ENCODE data around the gene HSD17B8. TPM values are rescaled to one million over a fixed set of nuclear protein-coding genes. Genes with fewer than 3 reads are reported as not detected.

Gene HSD17B8
- total RNA-seq, 2 donors from 2014 or later = 35.8 to 36.0 TPM

DNA sequence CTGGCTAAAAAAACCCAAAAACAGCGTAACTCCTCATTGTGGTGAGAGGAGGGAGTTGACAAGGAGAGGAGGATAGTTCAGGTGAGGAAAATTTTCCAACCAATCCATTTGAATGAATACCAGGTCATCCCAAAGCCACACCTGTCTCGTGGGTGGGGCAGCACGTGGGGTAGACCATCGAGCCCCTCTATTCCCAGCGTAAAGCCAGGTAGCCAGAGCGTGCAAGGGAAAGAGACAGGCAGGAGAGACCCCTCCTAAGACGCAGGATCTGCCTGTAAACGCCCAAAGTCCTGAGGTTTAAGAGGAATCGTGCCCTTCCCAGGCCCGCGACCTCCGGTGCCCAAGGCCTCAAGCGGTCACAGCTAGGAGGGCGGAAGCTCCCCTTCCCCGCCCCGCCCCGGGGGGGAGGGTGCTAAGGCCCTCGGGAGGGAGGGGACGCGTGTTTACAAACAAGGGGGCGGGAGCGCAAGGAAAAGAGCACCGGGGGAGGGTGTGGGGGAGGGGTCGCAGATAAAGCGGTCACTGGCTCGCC is 4.7 kb upstream of the HSD17B8 start:
- H3K36me3 Mint-ChIP-seq (ENCODE audit: insufficient read depth in 2 of 2) = peaks cover 26 to 39% of the 10 kb centered on the region in 2 donors

DNA sequence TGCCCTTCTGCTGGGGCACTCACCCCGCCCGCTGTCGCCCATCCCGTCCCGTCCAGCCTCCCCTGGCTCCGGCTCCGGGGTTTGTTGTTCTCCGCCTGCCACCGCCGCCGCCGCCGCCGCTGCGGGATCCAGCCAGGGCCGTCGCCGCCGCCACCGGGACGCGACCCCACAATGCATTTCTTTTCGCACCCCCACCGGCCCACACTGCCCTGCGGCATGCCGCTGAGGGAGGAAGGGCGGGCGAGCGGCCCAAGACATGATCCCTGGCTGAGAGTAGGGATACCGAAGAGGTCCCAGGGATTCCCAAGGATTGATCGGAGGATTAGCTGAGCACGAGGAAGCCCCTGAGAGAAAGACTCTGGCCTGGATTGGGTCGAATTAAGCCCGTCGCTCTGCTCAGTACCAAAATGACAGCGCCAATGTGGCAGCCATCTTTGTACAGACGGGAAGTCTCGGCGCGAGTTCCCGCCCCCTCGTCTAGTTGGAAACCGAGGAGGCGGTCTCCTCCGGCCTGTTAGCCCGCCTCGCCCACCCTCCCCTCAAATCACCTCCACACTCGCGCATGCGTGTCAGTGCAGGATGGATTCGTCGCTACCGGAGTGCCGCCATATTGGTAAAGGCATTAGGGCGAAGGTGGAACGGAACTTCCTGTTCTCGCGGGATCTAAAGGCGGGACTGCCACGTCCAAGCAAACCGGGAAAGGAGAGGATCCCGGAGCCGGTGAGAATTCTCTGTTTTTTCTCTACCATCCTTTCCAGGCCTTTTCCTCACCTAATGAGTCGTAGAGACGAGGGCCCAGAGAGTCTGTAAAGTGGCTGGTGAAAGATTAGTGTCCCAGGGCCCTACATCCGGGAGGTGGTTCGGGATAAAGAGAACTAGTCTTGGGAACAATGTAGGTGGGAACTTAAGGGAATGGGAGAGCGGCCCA is 4.0 kb upstream of the HSD17B8 start, which contains the start of the genes RXRB and SLC39A7:
Gene RXRB, minus strand, starts transcription at position 447 of the 928 bp plus-strand sequence. Its CDS starts 189 bp downstream, at position 258.
Gene SLC39A7, plus strand, starts transcription at position 649 of the 928 bp plus-strand sequence. CDS start 379 bp downstream, outside the sequence.
- Mint-ChIP-seq H3K9me3 (no peaks in the 10 kb centered on the region), H3K4me1 (ENCODE audit: low read depth) (peaks cover 76% of the 10 kb centered on the region), H3K27ac (peak within 1 kb of the TSS; percentile 100), H3K36me3 (ENCODE audit: insufficient read depth in 2 of 2) (peaks cover 26 to 34% of the 10 kb centered on the region in 2 donors), H3K27me3 (ENCODE audit: low read depth) (no peaks in the 10 kb centered on the region), H3K4me3 (peak within 1 kb of the TSS; percentile 98 to 100)
- ATAC-seq (replicated peaks in 1 of 2) (peak; percentile 50 to 51), DNase-seq (peak; percentile 97 to 98)

More for the DNA sequence above, 4.7 kb upstream of the HSD17B8 start:
- peak overlapping the region; percentile 69 for H3K27ac Mint-ChIP-seq
- DNase-seq (peak; percentile 85), ATAC-seq (replicated peaks in 1 of 2) (peak; percentile 51 to 57)
- peak overlapping the region; percentile 98 to 100 for H3K4me3 Mint-ChIP-seq
- H3K27me3 Mint-ChIP-seq (ENCODE audit: low read depth) = no peaks in the 10 kb centered on the region
- peaks cover 69% of the 10 kb centered on the region for H3K4me1 Mint-ChIP-seq (ENCODE audit: low read depth)
- no peaks in the 10 kb centered on the region for H3K9me3 Mint-ChIP-seq

DNA sequence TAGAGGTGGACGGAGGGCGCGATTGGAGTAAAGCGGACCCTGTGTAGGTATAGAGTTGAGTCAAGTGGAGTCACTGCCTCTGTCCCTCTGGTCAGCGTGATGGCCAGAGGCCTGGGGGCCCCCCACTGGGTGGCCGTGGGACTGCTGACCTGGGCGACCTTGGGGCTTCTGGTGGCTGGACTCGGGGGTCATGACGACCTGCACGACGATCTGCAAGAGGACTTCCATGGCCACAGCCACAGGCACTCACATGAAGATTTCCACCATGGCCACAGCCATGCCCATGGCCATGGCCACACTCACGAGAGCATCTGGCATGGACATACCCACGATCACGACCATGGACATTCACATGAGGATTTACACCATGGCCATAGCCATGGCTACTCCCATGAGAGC is 3.3 kb upstream of the HSD17B8 start:
- H3K36me3 Mint-ChIP-seq (ENCODE audit: insufficient read depth in 2 of 2) = peaks cover 22 to 30% of the 10 kb centered on the region in 2 donors
- H3K4me3 Mint-ChIP-seq = peak overlapping the region; percentile 98 to 100
- no peaks in the 10 kb centered on the region for H3K27me3 Mint-ChIP-seq (ENCODE audit: low read depth)

DNA sequence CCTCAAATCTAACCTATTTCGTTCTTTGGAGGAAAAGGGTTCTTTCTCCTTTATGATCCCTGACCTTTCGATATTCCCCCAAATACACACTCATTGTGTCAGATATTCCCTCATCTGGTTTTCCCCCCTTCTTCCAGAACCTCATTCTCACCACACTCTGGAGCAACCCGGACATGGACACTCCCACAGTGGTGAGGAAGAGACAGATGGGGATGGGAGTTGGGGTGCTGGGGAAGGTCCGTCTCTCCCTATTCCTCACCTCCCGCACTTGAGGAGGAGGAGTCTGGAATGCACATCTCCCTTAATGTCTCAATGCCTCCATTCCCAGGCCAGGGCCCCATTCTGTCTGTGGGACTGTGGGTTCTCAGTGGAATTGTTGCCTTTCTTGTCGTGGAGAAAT is 2.5 kb upstream of the HSD17B8 start:
- peak overlapping the region; percentile 83 for H3K27ac Mint-ChIP-seq
- H3K4me1 Mint-ChIP-seq (ENCODE audit: low read depth) = peaks cover 83% of the 10 kb centered on the region
- H3K36me3 Mint-ChIP-seq (ENCODE audit: insufficient read depth in 2 of 2) = peaks cover 22 to 28% of the 10 kb centered on the region in 2 donors
- H3K27me3 Mint-ChIP-seq (ENCODE audit: low read depth) = no peaks in the 10 kb centered on the region
- H3K9me3 Mint-ChIP-seq = no peaks in the 10 kb centered on the region
- H3K4me3 Mint-ChIP-seq = peak overlapping the region; percentile 98 to 100
- no peak for ATAC-seq (replicated peaks in 1 of 2)
- no peak for DNase-seq

More for the DNA sequence above, 3.3 kb upstream of the HSD17B8 start:
- Mint-ChIP-seq H3K4me1 (ENCODE audit: low read depth) (peaks cover 82% of the 10 kb centered on the region), H3K27ac (peak overlapping the region; percentile 100), H3K9me3 (no peaks in the 10 kb centered on the region)
- no peak for ATAC-seq (replicated peaks in 1 of 2)
- DNase-seq = no peak

DNA sequence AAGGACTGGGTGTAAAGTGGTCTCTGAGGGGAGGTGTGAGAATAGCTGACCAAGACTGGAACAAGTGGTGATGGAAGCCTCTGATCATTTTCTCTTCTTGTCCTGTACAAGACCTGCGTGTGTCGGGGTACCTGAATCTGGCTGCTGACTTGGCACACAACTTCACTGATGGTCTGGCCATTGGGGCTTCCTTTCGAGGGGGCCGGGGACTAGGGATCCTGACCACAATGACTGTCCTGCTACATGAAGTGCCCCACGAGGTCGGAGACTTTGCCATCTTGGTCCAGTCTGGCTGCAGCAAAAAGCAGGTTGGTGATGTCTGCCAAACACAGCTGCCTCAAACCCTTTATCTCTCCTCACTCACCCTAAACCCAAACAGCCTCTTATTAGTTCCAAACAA is 1.7 kb upstream of the HSD17B8 start:
- Mint-ChIP-seq H3K27ac (peak overlapping the region; percentile 53), H3K4me1 (ENCODE audit: low read depth) (peaks cover 75% of the 10 kb centered on the region), H3K4me3 (peak overlapping the region; percentile 98 to 100), H3K27me3 (ENCODE audit: low read depth) (no peaks in the 10 kb centered on the region), H3K9me3 (no peaks in the 10 kb centered on the region), H3K36me3 (ENCODE audit: insufficient read depth in 2 of 2) (peaks cover 22 to 28% of the 10 kb centered on the region in 2 donors)
- ATAC-seq (replicated peaks in 1 of 2) (no peak), DNase-seq (no peak)

DNA sequence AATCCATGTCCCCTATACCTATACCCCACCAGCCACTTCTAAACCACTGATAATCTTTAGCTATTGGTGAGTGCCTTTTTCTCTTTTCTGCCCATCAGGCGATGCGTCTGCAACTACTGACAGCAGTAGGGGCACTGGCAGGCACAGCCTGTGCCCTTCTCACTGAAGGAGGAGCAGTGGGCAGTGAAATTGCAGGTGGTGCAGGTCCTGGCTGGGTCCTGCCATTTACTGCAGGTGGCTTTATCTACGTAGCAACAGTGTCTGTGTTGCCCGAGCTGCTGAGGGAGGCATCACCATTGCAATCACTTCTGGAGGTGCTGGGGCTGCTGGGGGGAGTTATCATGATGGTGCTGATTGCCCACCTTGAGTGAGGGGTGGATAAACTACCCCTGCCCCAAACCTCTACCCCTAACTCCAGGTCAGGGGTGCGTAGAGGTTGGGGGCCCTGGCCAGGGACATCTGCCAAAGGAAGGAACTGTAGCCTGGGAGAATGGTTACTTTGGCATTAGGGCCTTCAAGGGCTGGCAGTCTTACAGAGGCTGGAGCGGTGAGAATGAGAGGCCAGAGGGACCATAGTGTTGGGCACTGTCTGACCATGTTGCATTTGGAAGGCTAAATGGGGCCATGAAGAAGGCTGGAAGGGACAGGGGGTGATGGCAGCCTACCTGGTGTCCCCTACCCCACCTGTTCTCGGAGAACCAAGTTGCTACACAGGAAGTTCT is 851 bp upstream of the HSD17B8 start:
- H3K27me3 Mint-ChIP-seq (ENCODE audit: low read depth) = no peaks in the 10 kb centered on the region
- ATAC-seq (replicated peaks in 1 of 2) (no peak), DNase-seq (no peak)
- peaks cover 22 to 24% of the 10 kb centered on the region in 2 donors for H3K36me3 Mint-ChIP-seq (ENCODE audit: insufficient read depth in 2 of 2)
- H3K4me1 Mint-ChIP-seq (ENCODE audit: low read depth) = peaks cover 67% of the 10 kb centered on the region
- peak overlapping the region; percentile 98 to 100 for H3K4me3 Mint-ChIP-seq
- no peak overlapping the region for H3K27ac Mint-ChIP-seq
- no peaks in the 10 kb centered on the region for H3K9me3 Mint-ChIP-seq

DNA sequence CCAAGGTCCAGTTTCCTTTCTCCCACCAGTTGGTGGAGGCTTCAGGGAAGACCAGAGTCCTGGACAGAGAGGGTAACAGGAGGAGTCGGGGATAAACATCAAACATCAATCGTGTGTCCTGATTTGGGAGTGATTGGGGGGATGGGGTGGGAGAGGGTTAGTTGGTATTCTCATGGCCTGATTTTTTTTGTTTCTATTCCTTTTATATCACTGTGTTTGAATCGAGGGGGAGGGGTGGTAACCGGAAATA is 365 bp upstream of the HSD17B8 start:
- Mint-ChIP-seq H3K27ac (peak overlapping the region; percentile 24), H3K36me3 (ENCODE audit: insufficient read depth in 2 of 2) (peaks cover 22 to 24% of the 10 kb centered on the region in 2 donors), H3K27me3 (ENCODE audit: low read depth) (no peaks in the 10 kb centered on the region), H3K9me3 (no peaks in the 10 kb centered on the region), H3K4me1 (ENCODE audit: low read depth) (peaks cover 67% of the 10 kb centered on the region), H3K4me3 (peak overlapping the region; percentile 98 to 100)
- ATAC-seq (replicated peaks in 1 of 2) (no peak), DNase-seq (no peak)

DNA sequence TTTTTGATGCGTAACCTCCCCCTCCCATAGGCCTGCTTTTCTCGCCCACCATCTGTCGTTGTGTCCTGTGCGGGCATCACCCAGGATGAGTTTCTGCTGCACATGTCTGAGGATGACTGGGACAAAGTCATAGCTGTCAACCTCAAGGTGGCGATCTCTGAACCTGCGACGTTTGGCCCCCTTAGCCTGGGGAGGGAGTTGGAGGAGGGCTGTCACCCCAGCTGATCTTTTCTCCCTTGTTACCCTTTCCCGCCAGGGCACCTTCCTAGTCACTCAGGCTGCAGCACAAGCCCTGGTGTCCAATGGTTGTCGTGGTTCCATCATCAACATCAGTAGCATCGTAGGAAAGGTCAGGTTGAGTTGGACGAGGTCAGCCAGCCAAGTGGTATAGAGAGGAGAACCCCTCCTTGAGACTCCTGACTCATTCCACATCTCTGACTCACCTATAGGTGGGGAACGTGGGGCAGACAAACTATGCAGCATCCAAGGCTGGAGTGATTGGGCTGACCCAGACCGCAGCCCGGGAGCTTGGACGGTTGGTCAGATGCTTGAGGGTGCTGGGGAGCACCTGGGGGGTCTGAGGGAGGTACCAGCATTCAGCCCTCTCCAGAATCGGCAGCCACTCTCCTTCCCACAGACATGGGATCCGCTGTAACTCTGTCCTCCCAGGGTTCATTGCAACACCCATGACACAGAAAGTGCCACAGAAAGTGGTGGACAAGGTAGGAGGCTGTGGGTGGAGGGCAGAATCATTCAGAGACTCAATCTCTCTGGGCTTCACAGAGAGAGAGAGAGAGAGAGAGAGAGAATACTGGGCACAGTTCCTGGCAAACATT is 954 bp downstream of the HSD17B8 start:
- peaks cover 68% of the 10 kb centered on the region for H3K4me1 Mint-ChIP-seq (ENCODE audit: low read depth)
- H3K9me3 Mint-ChIP-seq = no peaks in the 10 kb centered on the region
- ATAC-seq (replicated peaks in 1 of 2) (peak; percentile 69 to 70), DNase-seq (peak; percentile 77 to 83)
- peak overlapping the region; percentile 85 for H3K27ac Mint-ChIP-seq
- H3K27me3 Mint-ChIP-seq (ENCODE audit: low read depth) = no peaks in the 10 kb centered on the region
- peaks cover 25 to 30% of the 10 kb centered on the region in 2 donors for H3K36me3 Mint-ChIP-seq (ENCODE audit: insufficient read depth in 2 of 2)
- H3K4me3 Mint-ChIP-seq = peak overlapping the region; percentile 98 to 100

DNA sequence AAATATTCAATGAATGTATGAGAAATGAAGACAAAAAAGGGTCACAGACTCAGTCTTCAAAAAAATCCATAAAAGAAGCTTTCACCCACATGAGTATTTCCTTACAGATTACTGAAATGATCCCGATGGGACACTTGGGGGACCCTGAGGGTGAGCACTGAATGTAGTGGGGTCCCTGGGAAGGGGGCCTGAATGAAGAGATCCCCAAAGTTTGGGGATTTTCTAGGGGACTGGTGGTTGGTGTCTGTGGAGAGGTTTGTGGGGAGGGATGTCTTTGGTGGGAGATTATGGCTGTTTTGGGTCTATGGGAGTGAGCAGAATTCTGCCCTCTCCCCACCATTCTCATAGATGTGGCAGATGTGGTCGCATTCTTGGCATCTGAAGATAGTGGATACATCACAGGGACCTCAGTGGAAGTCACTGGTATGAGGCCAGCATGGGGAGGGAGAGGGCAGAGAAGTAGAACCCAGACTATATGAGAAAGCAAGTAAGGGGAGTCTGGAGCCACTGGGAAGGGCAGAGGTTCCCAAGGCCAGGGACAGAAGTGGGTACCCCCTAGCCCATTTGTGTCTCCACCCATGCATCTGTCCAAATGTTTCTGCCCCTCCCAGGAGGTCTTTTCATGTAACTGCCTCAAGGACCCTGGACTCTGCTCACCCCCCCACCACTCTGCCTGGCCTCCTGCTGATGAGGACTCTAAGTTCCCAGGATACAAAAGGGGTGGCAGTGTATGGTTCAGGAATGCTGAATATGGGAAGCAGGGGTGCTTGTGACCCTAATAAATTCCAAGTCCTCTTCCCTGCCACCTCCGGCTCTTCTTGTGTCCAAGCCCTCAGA is 1.8 kb downstream of the HSD17B8 start:
- Mint-ChIP-seq H3K9me3 (no peaks in the 10 kb centered on the region), H3K27me3 (ENCODE audit: low read depth) (no peaks in the 10 kb centered on the region), H3K36me3 (ENCODE audit: insufficient read depth in 2 of 2) (peaks cover 22 to 28% of the 10 kb centered on the region in 2 donors), H3K4me1 (ENCODE audit: low read depth) (peaks cover 64% of the 10 kb centered on the region), H3K27ac (peak overlapping the region; percentile 85), H3K4me3 (peak overlapping the region; percentile 98 to 100)
- DNase-seq = peak; percentile 35 to 51
- no peak for ATAC-seq (replicated peaks in 1 of 2)

DNA sequence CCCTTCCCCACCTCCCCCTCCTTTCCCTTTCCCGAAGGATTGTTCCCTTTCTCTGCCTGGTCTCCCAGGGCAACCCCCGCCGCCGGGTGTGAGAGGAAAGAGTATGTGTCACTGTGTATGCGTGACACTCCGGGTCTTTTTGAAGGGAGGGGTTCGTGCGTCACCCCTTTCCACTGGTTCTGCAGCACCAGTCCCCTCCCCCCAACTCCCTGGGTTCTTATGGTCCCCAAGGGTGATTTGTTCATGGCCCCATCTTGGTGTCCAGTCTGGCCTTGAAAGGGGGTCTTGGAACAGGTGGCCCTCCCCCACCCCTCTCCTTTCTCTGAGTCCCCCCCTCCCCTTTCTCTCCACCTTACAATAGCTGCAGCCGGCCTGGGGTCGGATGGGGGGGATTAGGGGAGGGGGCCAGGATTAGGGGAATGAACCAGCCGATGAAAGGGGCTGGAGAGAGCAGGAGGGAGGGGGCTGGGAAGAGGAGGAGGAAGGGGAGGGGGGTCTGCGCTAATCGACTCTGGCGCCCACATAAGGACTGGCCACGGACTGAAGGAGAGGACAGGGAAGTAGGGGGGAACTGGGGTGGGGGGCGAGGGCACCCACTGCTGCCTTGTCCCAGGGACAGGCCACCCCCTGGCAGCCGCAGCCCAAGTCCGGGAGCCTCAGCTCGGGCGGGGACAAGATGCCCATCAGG is 2.6 kb downstream of the HSD17B8 start:
- ATAC-seq (replicated peaks in 1 of 2) (no peak), DNase-seq (no peak)
- Mint-ChIP-seq H3K9me3 (no peaks in the 10 kb centered on the region), H3K4me1 (ENCODE audit: low read depth) (peaks cover 60% of the 10 kb centered on the region), H3K4me3 (peak overlapping the region; percentile 92 to 98), H3K27me3 (ENCODE audit: low read depth) (no peaks in the 10 kb centered on the region), H3K36me3 (ENCODE audit: insufficient read depth in 2 of 2) (peaks cover 18 to 25% of the 10 kb centered on the region in 2 donors), H3K27ac (peak overlapping the region; percentile 76)

DNA sequence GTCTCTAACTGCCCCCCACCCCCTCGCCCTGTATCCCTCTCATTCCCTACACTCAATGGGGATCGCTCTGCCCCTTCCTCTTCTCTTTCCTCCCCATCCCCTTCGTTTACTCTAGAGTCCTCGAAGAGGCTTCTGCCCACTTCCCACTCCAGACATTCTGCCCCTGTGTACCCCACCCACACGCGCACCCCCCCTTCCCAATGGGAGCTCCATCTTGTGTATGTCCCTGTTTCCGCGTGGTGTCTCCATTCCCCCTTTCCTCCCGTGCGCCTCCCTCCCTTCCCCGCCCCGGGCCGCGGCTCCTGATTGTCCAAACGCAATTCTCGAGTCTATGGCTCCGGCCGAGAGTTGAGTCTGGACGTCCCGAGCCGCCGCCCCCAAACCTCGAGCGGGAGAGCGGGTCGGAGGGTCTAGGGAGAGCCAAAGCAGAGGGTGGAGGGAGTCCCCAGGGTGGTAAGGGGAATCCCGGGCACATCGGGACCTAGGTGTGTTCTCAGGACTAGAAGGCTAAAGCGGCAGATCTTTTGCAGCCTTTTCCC is 3.2 kb downstream of the HSD17B8 start:
- ATAC-seq (replicated peaks in 1 of 2) (no peak), DNase-seq (peak in 1 of 2 donors; percentile 38)
- Mint-ChIP-seq H3K4me1 (ENCODE audit: low read depth) (peaks cover 60% of the 10 kb centered on the region), H3K27ac (peak overlapping the region; percentile 90), H3K36me3 (ENCODE audit: insufficient read depth in 2 of 2) (peaks cover 12 to 21% of the 10 kb centered on the region in 2 donors), H3K4me3 (peak overlapping the region; percentile 92), H3K27me3 (ENCODE audit: low read depth) (peaks cover 3% of the 10 kb centered on the region), H3K9me3 (no peaks in the 10 kb centered on the region)

All from activated T-cell treated with anti-CD3 and anti-CD28 coated beads, Interleukin-2, amount 50 U/mL, for 72 hours (primary cell).